ENCODE data around the gene CD52. TPM values are rescaled to one million over a fixed set of nuclear protein-coding genes. Genes with fewer than 3 reads are reported as not detected.
A peak's percentile ranks its signal among the peaks of the same experiment; 100 is the strongest.

CD52 gene
- total RNA-seq, 6 donors from 2014 or later, result 74.4 to 437 (median 172) TPM

- Histone ChIP-seq H3K9me3 (no peaks in the 10 kb centered on the region), H3K27me3 (no peaks in the 10 kb centered on the region), H3K4me3 (no peak overlapping the region), H3K36me3 (peaks cover 0 to 11% (median 3%) of the 10 kb centered on the region in 4 donors), H3K27ac (no peak overlapping the region), H3K4me1 (no peaks in the 10 kb centered on the region)
- TF ChIP-seq EP300 (IDR thresholded peaks at IDR 0.05), result no peak
- TF ChIP-seq POLR2AphosphoS5 (IDR thresholded peaks at IDR 0.05), result no peak
- TF ChIP-seq CTCF (IDR thresholded peaks at IDR 0.05), result no peak
- no peak for ATAC-seq (ENCODE audit: low FRiP score in 2 of 2)
- no peak for DNase-seq
- whole genome bisulfite sequencing, 2 donors, result 85 to 92% methylated on average over 3 to 6 of the region's 6 CpGs
Observed at GRCh38 chr1:26297791-26298124, 20.0 kb upstream of the CD52 start.

- Histone ChIP-seq H3K27ac (no peak overlapping the region), H3K4me1 (peaks cover 2 to 6% (median 3%) of the 10 kb centered on the region in 4 donors), H3K4me3 (no peak overlapping the region), H3K27me3 (no peaks in the 10 kb centered on the region), H3K36me3 (peaks cover 0 to 11% (median 3%) of the 10 kb centered on the region in 4 donors), H3K9me3 (no peaks in the 10 kb centered on the region)
- 94 to 97% methylated on average over 7 to 11 of the region's 11 CpGs for WGBS, 2 donors
- TF ChIP-seq CTCF (IDR thresholded peaks at IDR 0.05), result no peak
- TF ChIP-seq POLR2A (IDR thresholded peaks at IDR 0.05), result no peak
- no peak for TF ChIP-seq POLR2AphosphoS5 (IDR thresholded peaks at IDR 0.05)
- TF ChIP-seq EP300 (IDR thresholded peaks at IDR 0.05), result no peak
- DNase-seq (no peak), ATAC-seq (ENCODE audit: low FRiP score in 2 of 2) (no peak)
Observed at GRCh38 chr1:26300578-26301275, 17.0 kb upstream of the CD52 start.

- Histone ChIP-seq H3K36me3 (no peaks in the 10 kb centered on the region), H3K4me1 (peaks cover 13 to 22% (median 14%) of the 10 kb centered on the region in 4 donors), H3K4me3 (no peak overlapping the region), H3K9me3 (no peaks in the 10 kb centered on the region), H3K27ac (peak overlapping the region in 2 of 4 donors; percentile 13 to 57), H3K27me3 (no peaks in the 10 kb centered on the region)
- TF ChIP-seq EP300 (IDR thresholded peaks at IDR 0.05) (no peak), POLR2A (IDR thresholded peaks at IDR 0.05) (no peak), POLR2AphosphoS5 (IDR thresholded peaks at IDR 0.05) (no peak), CTCF (IDR thresholded peaks at IDR 0.05) (no peak)
- ATAC-seq (ENCODE audit: low FRiP score in 2 of 2) (peak in 1 of 2 donors; percentile 11), DNase-seq (no peak)
- WGBS, 2 donors, result 69 to 82% methylated on average over 6 to 8 of the region's 8 CpGs
Observed at GRCh38 chr1:26302733-26303405, 14.9 kb upstream of the CD52 start.

- H3K27ac ChIP-seq, result peak overlapping the region; percentile 72 to 80 (median 74)
- DNase-seq, result no peak
- no peaks in the 10 kb centered on the region for H3K9me3 ChIP-seq
- H3K36me3 ChIP-seq, result no peaks in the 10 kb centered on the region
- H3K27me3 ChIP-seq, result no peaks in the 10 kb centered on the region
- TF ChIP-seq CTCF (IDR thresholded peaks at IDR 0.05), result no peak
- TF ChIP-seq EP300 (IDR thresholded peaks at IDR 0.05), result no peak
- TF ChIP-seq POLR2AphosphoS5 (IDR thresholded peaks at IDR 0.05), result no peak
- no peak for TF ChIP-seq POLR2A (IDR thresholded peaks at IDR 0.05)
- WGBS, 2 donors, result 24 to 32% methylated on average over 8 of the region's 8 CpGs
- ATAC-seq (ENCODE audit: low FRiP score in 2 of 2), result peak in 1 of 2 donors; percentile 17
- peaks cover 13 to 22% (median 14%) of the 10 kb centered on the region in 4 donors for H3K4me1 ChIP-seq
- H3K4me3 ChIP-seq, result peak overlapping the region; percentile 60 to 89 (median 74)
Observed at GRCh38 chr1:26305667-26306289, 12.0 kb upstream of the CD52 start.

Data from upper lobe of left lung (tissue), 6 donors.